Activated CD8-positive, alpha-beta T cell treated with anti-CD3 and anti-CD28 coated beads for 36 hours (primary cell): ENCODE measurements around the gene MOB1B. TPM values are rescaled to one million over a fixed set of nuclear protein-coding genes. Genes with fewer than 3 reads are reported as not detected.
"Not testable (repeated sequence)": the region's sequence is repeated elsewhere in the genome, so short reads cannot be mapped to it uniquely, and the experiment has no call there.

Experiments
- ATAC-seq: fragments of 200-7000 bp; cut with Tn5 transposase; one replicate; pipeline ENCODE4 v1.10.0; 2021; ENCODE audit warnings: mild to moderate bottlenecking, moderate library complexity
- CTCF ChIA-PET: fragments of 350-600 bp; sonication (Branson Sonifier 250); formaldehyde crosslinking; loops from one replicate; lab custom pipeline; 2021; ENCODE audit warnings: antibody characterized with exemption; lab: Charles Lee
- POLR2A ChIA-PET: fragments of 350-600 bp; sonication (Branson Sonifier 250); formaldehyde crosslinking; loops from one replicate; lab custom pipeline; 2021; ENCODE audit warnings: antibody characterized with exemption; lab: Charles Lee
- DNase-seq: peaks from one replicate; pipeline ENCODE4 v3.0.0-alpha.2; 2020
- H3K27ac Mint-ChIP-seq: one replicate; pipeline ENCODE4 v1.8.0; 2021; ENCODE audit warnings: mild to moderate bottlenecking, mixed read lengths
- H3K27me3 Mint-ChIP-seq: one replicate; pipeline ENCODE4 v1.8.0; 2021; ENCODE audit warnings: mixed read lengths
- H3K36me3 Mint-ChIP-seq: one replicate; pipeline ENCODE4 v1.8.0; 2021; ENCODE audit warnings: low read depth, mixed read lengths
- H3K4me1 Mint-ChIP-seq: one replicate; pipeline ENCODE4 v1.8.0; 2021; ENCODE audit warnings: low read depth, mixed read lengths
- H3K4me3 Mint-ChIP-seq: one replicate; pipeline ENCODE4 v1.8.0; 2021; ENCODE audit warnings: mild to moderate bottlenecking, moderate library complexity, mixed read lengths
- H3K9me3 Mint-ChIP-seq: one replicate; pipeline ENCODE4 v1.8.0; 2021; ENCODE audit warnings: mixed read lengths
- intact Hi-C: fragments of 100-400 bp; cut with micrococcal nuclease; formaldehyde crosslinking; loops from one replicate; pipeline ENCODE4 v1.10.0; 2022
- total RNA-seq, 2 experiments: library from RNA; stranded (reverse); gene quantifications; one replicate each; pipeline ENCODE4 v1.2.3, GENCODE V29; 2021
- TF ChIP-seq, protein P1 (sequence below): fragments of 200-600 bp; IDR thresholded peaks from one replicate; pipeline ENCODE4 v1.8.0; 2022; ENCODE audit warnings: antibody characterized with exemption, mild to moderate bottlenecking

Gene MOB1B
- total RNA-seq, 2 experiments from 2014 or later, result 14.9 to 19.7 TPM

DNA sequence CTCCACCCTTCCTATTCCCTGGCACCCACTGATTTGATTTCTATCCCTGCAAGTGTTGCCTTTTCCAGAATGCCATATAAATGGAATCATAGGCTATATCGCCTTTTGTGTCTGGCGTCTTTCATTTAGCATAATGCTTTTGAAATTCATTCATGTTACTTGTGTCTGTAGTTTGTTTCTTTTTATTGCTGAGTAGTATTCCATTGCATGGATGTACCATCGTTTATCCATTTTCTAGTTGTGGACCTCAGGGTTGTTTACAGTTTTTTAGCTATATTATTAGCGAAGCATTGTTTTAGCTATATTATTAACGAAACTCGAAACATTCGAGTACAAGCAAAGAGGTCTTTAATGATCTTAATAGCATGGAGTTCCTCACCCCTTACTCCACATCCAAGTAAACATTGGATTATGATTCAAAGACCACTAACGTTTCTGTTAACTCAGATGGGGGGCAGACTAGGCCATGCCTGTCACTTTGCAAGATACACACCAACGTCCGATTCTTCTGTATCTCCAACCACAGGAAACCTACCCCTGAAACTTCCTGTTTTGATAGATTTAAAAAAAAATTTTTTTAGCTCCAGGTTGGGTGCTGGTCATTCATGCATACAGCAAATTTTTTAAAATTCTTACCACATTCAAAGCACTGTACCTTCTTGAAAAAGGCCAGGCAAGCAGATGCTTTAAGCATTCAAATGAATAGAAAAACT, 92.4 kb downstream of the MOB1B start:
- TF ChIP-seq, protein P1, sequence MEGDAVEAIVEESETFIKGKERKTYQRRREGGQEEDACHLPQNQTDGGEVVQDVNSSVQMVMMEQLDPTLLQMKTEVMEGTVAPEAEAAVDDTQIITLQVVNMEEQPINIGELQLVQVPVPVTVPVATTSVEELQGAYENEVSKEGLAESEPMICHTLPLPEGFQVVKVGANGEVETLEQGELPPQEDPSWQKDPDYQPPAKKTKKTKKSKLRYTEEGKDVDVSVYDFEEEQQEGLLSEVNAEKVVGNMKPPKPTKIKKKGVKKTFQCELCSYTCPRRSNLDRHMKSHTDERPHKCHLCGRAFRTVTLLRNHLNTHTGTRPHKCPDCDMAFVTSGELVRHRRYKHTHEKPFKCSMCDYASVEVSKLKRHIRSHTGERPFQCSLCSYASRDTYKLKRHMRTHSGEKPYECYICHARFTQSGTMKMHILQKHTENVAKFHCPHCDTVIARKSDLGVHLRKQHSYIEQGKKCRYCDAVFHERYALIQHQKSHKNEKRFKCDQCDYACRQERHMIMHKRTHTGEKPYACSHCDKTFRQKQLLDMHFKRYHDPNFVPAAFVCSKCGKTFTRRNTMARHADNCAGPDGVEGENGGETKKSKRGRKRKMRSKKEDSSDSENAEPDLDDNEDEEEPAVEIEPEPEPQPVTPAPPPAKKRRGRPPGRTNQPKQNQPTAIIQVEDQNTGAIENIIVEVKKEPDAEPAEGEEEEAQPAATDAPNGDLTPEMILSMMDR, result no peak
- Mint-ChIP-seq H3K36me3 (peaks cover 34% of the 10 kb centered on the region), H3K27me3 (no peaks in the 10 kb centered on the region), H3K4me3 (peak overlapping the region; percentile 94), H3K27ac (peak overlapping the region; percentile 94), H3K4me1 (peaks cover 42% of the 10 kb centered on the region), H3K9me3 (peaks cover 2% of the 10 kb centered on the region)
- ChIA-PET CTCF (interaction anchor here (0.8 to 5.5 kb wide), 6 partner anchors 9 to 259 kb away, joined by 3 to 59 read pairs (median 6); partner anchors contain the start of gene MOB1B), POLR2A (interaction anchor here (0.7 to 2.9 kb wide), 6 partner anchors 9 to 155 kb away, joined by 3 to 14 read pairs (median 6); partner anchors contain the start of gene GRSF1)
- intact Hi-C loops, result loop anchor here (5.0 kb wide), 2 partner anchors 92 to 152 kb away; partner anchors contain the start of gene MOB1B
- ATAC-seq, result no peak
- DNase-seq, result no peak

DNA sequence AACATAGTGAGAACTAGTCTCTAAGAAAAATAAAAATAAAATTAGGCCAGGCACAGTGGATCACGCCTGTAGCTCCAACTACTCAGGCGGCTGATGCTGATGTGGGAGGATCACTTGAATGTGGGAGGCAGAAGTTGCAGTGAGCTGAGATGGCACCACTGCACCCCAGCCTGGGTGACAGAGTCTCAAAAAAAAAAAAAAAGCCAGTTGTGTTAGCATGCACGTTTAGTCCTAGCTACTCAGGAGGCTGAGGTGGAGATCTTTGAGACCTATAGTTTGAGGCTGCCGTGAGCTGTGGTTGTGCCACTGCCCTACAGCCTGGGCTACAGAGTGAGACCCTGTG, 93.8 kb downstream of the MOB1B start:
- peak overlapping the region; percentile 94 for H3K27ac Mint-ChIP-seq
- POLR2A ChIA-PET, result interaction anchor here (0.8 kb wide), 1 partner anchor 94 kb away, joined by 3 read pairs; the partner anchor contains the start of gene MOB1B
- peak; percentile 52 for DNase-seq

DNA sequence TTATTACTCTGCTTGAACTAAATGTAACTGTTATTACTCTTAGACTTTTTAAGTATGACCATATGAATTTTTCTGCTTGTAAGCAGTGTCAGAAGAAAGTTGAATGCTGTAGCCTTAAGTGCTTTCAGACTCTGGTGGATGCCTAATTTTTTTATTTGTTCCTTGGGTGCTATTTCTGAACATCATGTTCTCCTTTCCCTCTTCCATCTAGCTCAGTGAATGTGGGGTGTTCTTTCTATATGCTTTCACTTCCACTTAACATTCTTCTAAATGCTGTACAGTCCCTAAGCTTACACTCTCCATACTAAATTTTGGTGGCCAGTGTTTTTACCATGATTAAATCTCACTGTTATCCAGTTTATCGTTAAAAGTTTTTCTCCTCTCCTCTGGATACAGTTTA, 94.9 kb downstream of the MOB1B start:
- Mint-ChIP-seq H3K36me3 (peaks cover 59% of the 10 kb centered on the region), H3K27me3 (no peaks in the 10 kb centered on the region), H3K27ac (peak overlapping the region; percentile 94), H3K9me3 (peaks cover 16% of the 10 kb centered on the region), H3K4me3 (peak overlapping the region; percentile 94), H3K4me1 (peaks cover 65% of the 10 kb centered on the region)
- intact Hi-C loops, result no loop called here
- TF ChIP-seq, protein P1, result no peak
- no peak for ATAC-seq
- ChIA-PET CTCF (interaction anchor here (0.8 to 5.5 kb wide), 3 partner anchors 12 to 262 kb away, joined by 3 to 59 read pairs (median 3); no protein-coding TSS in a partner anchor), POLR2A (interaction anchor here (0.9 to 1.1 kb wide), 2 partner anchors 158 to 262 kb away, joined by 3 to 4 read pairs; partner anchors contain the start of gene GRSF1)
- DNase-seq, result no peak

More for the DNA sequence above, 93.8 kb downstream of the MOB1B start:
- Mint-ChIP-seq H3K4me3 (peak overlapping the region; percentile 94), H3K4me1 (peaks cover 55% of the 10 kb centered on the region), H3K27me3 (no peaks in the 10 kb centered on the region), H3K36me3 (peaks cover 48% of the 10 kb centered on the region), H3K9me3 (peaks cover 9% of the 10 kb centered on the region)
- intact Hi-C loops, result no loop called here
- TF ChIP-seq, protein P1, result no peak
- peak; percentile 22 for ATAC-seq
- CTCF ChIA-PET, result interaction anchor here (0.6 to 5.5 kb wide), 3 partner anchors 13 to 188 kb away, joined by 3 to 59 read pairs (median 3); partner anchors contain the start of gene GRSF1

DNA sequence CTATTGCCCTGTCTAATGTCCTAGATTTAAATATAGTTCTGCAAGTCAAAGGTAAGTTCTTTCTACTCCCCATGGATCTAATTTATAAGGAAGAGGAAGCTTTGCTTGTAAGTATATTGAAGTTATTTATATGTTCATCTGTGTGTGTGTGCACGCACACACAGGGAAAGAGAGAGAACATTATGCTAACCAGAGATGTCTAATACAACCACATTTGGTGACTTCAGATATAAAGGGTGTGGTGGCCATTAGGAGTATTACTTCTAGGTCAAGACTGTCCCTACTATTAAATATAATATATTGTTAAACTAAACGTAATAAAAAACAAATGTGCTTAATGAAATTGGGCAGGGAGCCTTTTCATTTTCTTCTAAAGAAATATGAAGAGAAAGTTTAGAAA, 95.4 kb downstream of the MOB1B start:
- no peak for DNase-seq
- Mint-ChIP-seq H3K36me3 (peaks cover 63% of the 10 kb centered on the region), H3K27ac (peak overlapping the region; percentile 94), H3K4me3 (peak overlapping the region; percentile 94), H3K9me3 (peaks cover 19% of the 10 kb centered on the region), H3K27me3 (no peaks in the 10 kb centered on the region), H3K4me1 (peaks cover 67% of the 10 kb centered on the region)
- intact Hi-C loops, result no loop called here
- ChIA-PET POLR2A (interaction anchor here (1.1 kb wide), 1 partner anchor 158 kb away, joined by 4 read pairs; the partner anchor contains the start of gene GRSF1), CTCF (interaction anchor here (1.2 to 5.5 kb wide), 2 partner anchors 11 to 263 kb away, joined by 3 to 59 read pairs; no protein-coding TSS in a partner anchor)
- no peak for ATAC-seq
- TF ChIP-seq, protein P1, result no peak

DNA sequence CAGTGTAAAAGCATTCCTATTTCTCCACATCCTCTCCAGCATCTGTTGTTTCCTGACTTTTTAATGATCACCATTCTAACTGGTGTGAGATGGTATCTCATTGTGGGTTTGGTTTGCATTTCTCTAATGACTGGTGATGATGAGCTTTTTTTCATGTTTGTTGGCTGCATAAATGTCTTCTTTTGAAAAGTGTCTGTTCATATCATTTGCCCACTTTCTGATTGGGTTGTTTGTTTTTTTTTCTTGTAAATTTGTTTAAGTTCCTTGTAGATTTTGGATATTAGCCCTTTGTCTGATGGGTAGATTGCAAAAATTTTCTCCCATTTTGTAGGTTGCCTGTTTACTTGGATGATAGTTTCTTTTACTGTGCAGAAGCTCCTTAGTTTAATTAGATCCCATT, 97.5 kb downstream of the MOB1B start:
- Mint-ChIP-seq H3K4me1 (peaks cover 82% of the 10 kb centered on the region), H3K36me3 (peaks cover 66% of the 10 kb centered on the region), H3K9me3 (peaks cover 19% of the 10 kb centered on the region)
- intact Hi-C loops, H3K4me3 Mint-ChIP-seq, ATAC-seq, H3K27ac Mint-ChIP-seq, H3K27me3 Mint-ChIP-seq, DNase-seq, POLR2A ChIA-PET: not testable (repeated sequence)
- CTCF ChIA-PET, result interaction anchor here (1.0 kb wide), 1 partner anchor 98 kb away, joined by 3 read pairs; the partner anchor contains the start of gene MOB1B

DNA sequence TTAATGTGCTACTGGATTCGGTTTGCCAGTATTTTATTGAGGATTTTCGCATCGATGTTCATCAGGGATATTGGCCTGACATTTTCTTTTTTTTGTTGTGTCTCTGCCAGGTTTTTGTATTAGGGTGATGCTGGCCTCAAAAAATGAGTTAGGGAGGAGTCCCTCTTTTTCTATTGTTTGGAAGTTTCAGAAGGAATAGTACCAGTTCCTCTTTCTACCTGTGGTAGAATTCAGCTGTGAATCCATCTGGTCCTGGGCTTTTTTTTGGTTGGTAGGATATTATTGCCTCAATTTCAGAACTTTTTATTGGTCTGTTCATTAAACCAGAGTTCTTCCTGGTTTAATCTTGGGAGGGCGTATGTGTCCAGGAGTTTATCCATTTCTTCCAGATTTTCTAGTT, 99.2 kb downstream of the MOB1B start:
- peaks cover 53% of the 10 kb centered on the region for H3K36me3 Mint-ChIP-seq
- DNase-seq, POLR2A ChIA-PET: not testable (repeated sequence)

More for the DNA sequence above, 99.2 kb downstream of the MOB1B start:
- Mint-ChIP-seq H3K4me1 (peaks cover 81% of the 10 kb centered on the region), H3K9me3 (peaks cover 19% of the 10 kb centered on the region), H3K27ac (peak overlapping the region; percentile 67)
- H3K4me3 Mint-ChIP-seq, H3K27me3 Mint-ChIP-seq, ATAC-seq, intact Hi-C loops, CTCF ChIA-PET: not testable (repeated sequence)
